Measurements from ENCODE around the gene LRCOL1.

- TF ChIP-seq CTCF (IDR thresholded peaks at IDR 0.05) (peak in 1 of 4 experiments; percentile 5), POLR2A (IDR thresholded peaks at IDR 0.05) (no peak), EP300 (IDR thresholded peaks at IDR 0.05) (no peak)
Measured at GRCh38 chr12:132561427-132562156, 48.8 kb downstream of the LRCOL1 start.
